HepG2 (cell line): Measurements from ENCODE around the gene AKR7A3. TPM values are rescaled to one million over a fixed set of nuclear protein-coding genes. Genes with fewer than 3 reads are reported as not detected.
A peak's percentile ranks its signal among the peaks of the same experiment; 100 is the strongest.

ENCODE experiments used
- CCDC6 ChIP-seq: sonication (generic); formaldehyde crosslinking; IDR thresholded peaks from 2 replicates; pipeline ENCODE4 v1.8.1; 2022; ENCODE audit warnings: mild to moderate bottlenecking, missing genetic modification reagents, moderate library complexity
- FOXA1 ChIP-seq, 2 experiments: fragments of 450-650 bp in 1 of 2; sonication (generic) in 1 of 2; formaldehyde crosslinking in 1 of 2; IDR thresholded peaks; 2 replicates each; pipeline versions ENCODE4 v1.4.0 to v1.6.1; 2016 to 2020; ENCODE audit warnings: missing genetic modification reagents in 1 of 2
- HIVEP1 ChIP-seq: sonication (generic); formaldehyde crosslinking; IDR thresholded peaks from 2 replicates; pipeline ENCODE4 v1.4.0; 2020; ENCODE audit warnings: mild to moderate bottlenecking, missing genetic modification reagents
- HMG20B ChIP-seq: conservative IDR thresholded peaks from 2 replicates; pipeline ENCODE4 v1.6.1; 2016; ENCODE audit warnings: missing genetic modification reagents, missing compliant biosample characterization
- IRF2 ChIP-seq: IDR thresholded peaks from 2 replicates; pipeline ENCODE4 v1.6.1; 2018; ENCODE audit warnings: missing genetic modification reagents, missing compliant biosample characterization
- KDM1A ChIP-seq: IDR thresholded peaks from 2 replicates; pipeline ENCODE4 v1.6.1; 2016; ENCODE audit warnings: missing compliant biosample characterization
- KDM6A ChIP-seq: IDR thresholded peaks from 2 replicates; pipeline ENCODE4 v1.6.1; 2016; ENCODE audit warnings: low read depth
- KMT2B ChIP-seq: IDR thresholded peaks from 2 replicates; pipeline ENCODE4 v1.6.1; 2016; ENCODE audit warnings: missing genetic modification reagents, missing compliant biosample characterization
- NFKBIZ ChIP-seq: IDR thresholded peaks from 2 replicates; pipeline ENCODE4 v1.6.1; 2018; ENCODE audit warnings: missing genetic modification reagents, missing compliant biosample characterization
- YEATS2 ChIP-seq: sonication (generic); formaldehyde crosslinking; IDR thresholded peaks from 2 replicates; pipeline ENCODE4 v1.4.0; 2020; ENCODE audit warnings: missing genetic modification reagents, borderline replicate concordance
- ZBTB8A ChIP-seq: sonication (generic); formaldehyde crosslinking; IDR thresholded peaks from 2 replicates; pipeline ENCODE4 v1.4.0; 2020; ENCODE audit warnings: mild to moderate bottlenecking, low read depth, missing genetic modification reagents, borderline replicate concordance
- ZFP36L1 ChIP-seq: sonication (generic); formaldehyde crosslinking; IDR thresholded peaks from 2 replicates; pipeline ENCODE4 v1.8.0; 2022; ENCODE audit warnings: mild to moderate bottlenecking, missing genetic modification reagents, moderate library complexity
- ZKSCAN1 ChIP-seq: fragments of 150-350 bp; IDR thresholded peaks from 2 replicates; pipeline ENCODE4 v1.6.1; 2014; ENCODE audit warnings: low read length
- ZNF101 ChIP-seq: sonication (generic); formaldehyde crosslinking; IDR thresholded peaks from 2 replicates; pipeline ENCODE4 v1.4.0; 2020; ENCODE audit warnings: mild to moderate bottlenecking, low read depth, missing genetic modification reagents, borderline replicate concordance
- ZNF24 ChIP-seq: fragments of 450-650 bp; IDR thresholded peaks from 2 replicates; pipeline ENCODE4 v1.6.1; 2017; ENCODE audit warnings: antibody characterized with exemption, mild to moderate bottlenecking
- ZNF282 ChIP-seq: fragments of 450-650 bp; IDR thresholded peaks from 2 replicates; pipeline ENCODE4 v1.6.1; 2018; ENCODE audit not compliant: partially characterized antibody
- ZNF33B ChIP-seq: sonication (generic); formaldehyde crosslinking; IDR thresholded peaks from 2 replicates; pipeline ENCODE4 v1.5.1; 2020; ENCODE audit warnings: mild to moderate bottlenecking, missing genetic modification reagents
- ZNF639 ChIP-seq: conservative IDR thresholded peaks from 2 replicates; pipeline ENCODE4 v1.6.1; 2018; ENCODE audit warnings: missing genetic modification reagents
- ZNF747 ChIP-seq: sonication (generic); formaldehyde crosslinking; IDR thresholded peaks from 2 replicates; pipeline ENCODE4 v1.8.1; 2023; ENCODE audit warnings: missing genetic modification reagents, mild to moderate bottlenecking, borderline replicate concordance
- ZSCAN31 ChIP-seq: sonication (generic); formaldehyde crosslinking; IDR thresholded peaks from 2 replicates; pipeline ENCODE4 v1.5.0; 2020; ENCODE audit warnings: low read depth, mild to moderate bottlenecking, missing genetic modification reagents
- polyA plus RNA-seq, 8 experiments: library from polyadenylated mRNA; depleted of rRNA in 3 of 8; stranded (reverse) in 7 of 8; unstranded in 1 of 8; fragments of >200 nt; fragmentation: Illumina TruSeq in 4 of 8; extraction: Trizol in 4 of 8; gene quantifications; 2 replicates each; pipeline versions ENCODE4 v1.2.1 to v1.2.3, GENCODE V29; 2011 to 2016; ENCODE audit warnings: low read depth in 4 of 8, missing spikeins in 1 of 8, mixed read lengths in 1 of 8; ENCODE audit not compliant: insufficient read depth in 1 of 8
- total RNA-seq, 5 experiments: library from RNA; depleted of rRNA; stranded (reverse); fragments of >200 nt; fragmentation: Illumina TruSeq; extraction: Trizol; gene quantifications; 2 replicates each; pipeline ENCODE4 v1.2.3, GENCODE V29; 2016; ENCODE audit warnings: low read depth in 1 of 5
- TF ChIP-seq, protein P1 (sequence below): sonication (generic); formaldehyde crosslinking; IDR thresholded peaks from 2 replicates; pipeline ENCODE4 v1.9.0; 2021; ENCODE audit warnings: mild to moderate bottlenecking, missing genetic modification reagents

The AKR7A3 gene
- total and polyA plus RNA-seq, 2 of the 13 experiments (the other 11 are each of a cell fraction or from before 2014, with no cell fraction given), result 0.58 to 1.00 TPM

DNA sequence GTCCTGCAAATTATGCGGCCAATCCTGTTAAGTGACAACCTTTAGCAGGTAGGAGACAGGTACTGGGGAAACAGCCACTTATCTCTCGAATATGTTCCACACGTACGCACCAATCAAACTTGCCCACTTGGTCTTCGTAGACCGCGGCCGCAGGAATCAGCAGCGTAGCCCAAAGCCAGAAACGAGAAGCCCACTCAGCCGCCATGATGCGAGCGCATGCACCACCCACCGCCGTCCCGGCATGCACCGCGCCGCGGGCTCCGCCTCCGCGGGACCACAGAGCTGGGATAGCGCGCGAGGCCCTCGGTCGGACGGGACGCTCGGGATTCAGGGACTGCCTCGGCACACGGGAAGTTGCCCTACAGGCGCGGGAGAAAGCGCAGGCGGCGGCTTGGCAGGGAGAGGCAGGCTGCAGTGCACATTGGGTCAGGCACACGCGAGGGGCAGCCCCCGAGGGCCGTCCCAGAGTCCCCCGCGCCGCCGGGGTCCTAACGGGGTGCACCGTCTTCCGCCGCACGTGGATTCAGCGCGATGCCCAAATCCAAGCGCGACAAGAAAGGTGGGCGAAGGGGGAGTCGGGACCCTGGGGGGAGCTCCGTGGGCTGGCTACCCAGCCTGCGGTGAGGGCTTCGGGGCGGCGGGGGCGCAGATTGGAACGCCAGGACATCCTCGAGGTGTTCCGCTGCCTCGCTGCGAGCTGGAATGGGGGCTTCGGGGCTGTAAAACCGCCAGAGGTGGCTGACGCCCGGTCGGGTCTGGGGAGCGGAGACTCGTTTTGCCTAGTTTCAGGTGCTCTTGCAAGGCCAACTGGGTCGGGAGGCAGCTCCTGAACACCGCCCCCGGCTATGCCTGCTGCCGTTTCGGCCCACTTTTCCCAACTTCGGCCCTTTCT is 37.0 kb downstream of the AKR7A3 start, which contains the start of the genes EMC1 and MRTO4 (continued):
- TF ChIP-seq CCDC6 (CRISPR knock-in tag) (peak; percentile 55; the same call in 1 of the 2 replicates), ZNF747 (CRISPR knock-in tag) (0 out of 2 replicates have a peak, but pooled peaks have one; percentile 40), KDM1A (no peak), HMG20B (CRISPR knock-in tag) (no peak), YEATS2 (CRISPR knock-in tag) (peak; percentile 94), ZBTB8A (no peak; the same call in 1 of the 2 replicates), KDM6A (CRISPR knock-in tag) (no peak), ZKSCAN1 (no peak), ZNF24 (no peak), NFKBIZ (CRISPR knock-in tag) (0 out of 2 replicates have a peak, but pooled peaks have one; percentile 25), FOXA1 (IDR thresholded peaks at IDR 0.05) (no peak), FOXA1 (CRISPR knock-in tag; IDR thresholded peaks at IDR 0.05) (no peak), ZSCAN31 (peak; percentile 60; the same call in 1 of the 2 replicates), ZNF639 (CRISPR knock-in tag) (peak; percentile 78; the same call in 1 of the 2 replicates), ZNF282 (no peak), ZNF101 (CRISPR knock-in tag) (no peak), ZFP36L1 (CRISPR knock-in tag) (no peak), ZNF33B (CRISPR knock-in tag) (peak; percentile 96), IRF2 (peak; percentile 74; the same call in 1 of the 2 replicates), HIVEP1 (CRISPR knock-in tag) (peak; percentile 88), KMT2B (CRISPR knock-in tag) (peak; percentile 93)
- TF ChIP-seq, protein P1, sequence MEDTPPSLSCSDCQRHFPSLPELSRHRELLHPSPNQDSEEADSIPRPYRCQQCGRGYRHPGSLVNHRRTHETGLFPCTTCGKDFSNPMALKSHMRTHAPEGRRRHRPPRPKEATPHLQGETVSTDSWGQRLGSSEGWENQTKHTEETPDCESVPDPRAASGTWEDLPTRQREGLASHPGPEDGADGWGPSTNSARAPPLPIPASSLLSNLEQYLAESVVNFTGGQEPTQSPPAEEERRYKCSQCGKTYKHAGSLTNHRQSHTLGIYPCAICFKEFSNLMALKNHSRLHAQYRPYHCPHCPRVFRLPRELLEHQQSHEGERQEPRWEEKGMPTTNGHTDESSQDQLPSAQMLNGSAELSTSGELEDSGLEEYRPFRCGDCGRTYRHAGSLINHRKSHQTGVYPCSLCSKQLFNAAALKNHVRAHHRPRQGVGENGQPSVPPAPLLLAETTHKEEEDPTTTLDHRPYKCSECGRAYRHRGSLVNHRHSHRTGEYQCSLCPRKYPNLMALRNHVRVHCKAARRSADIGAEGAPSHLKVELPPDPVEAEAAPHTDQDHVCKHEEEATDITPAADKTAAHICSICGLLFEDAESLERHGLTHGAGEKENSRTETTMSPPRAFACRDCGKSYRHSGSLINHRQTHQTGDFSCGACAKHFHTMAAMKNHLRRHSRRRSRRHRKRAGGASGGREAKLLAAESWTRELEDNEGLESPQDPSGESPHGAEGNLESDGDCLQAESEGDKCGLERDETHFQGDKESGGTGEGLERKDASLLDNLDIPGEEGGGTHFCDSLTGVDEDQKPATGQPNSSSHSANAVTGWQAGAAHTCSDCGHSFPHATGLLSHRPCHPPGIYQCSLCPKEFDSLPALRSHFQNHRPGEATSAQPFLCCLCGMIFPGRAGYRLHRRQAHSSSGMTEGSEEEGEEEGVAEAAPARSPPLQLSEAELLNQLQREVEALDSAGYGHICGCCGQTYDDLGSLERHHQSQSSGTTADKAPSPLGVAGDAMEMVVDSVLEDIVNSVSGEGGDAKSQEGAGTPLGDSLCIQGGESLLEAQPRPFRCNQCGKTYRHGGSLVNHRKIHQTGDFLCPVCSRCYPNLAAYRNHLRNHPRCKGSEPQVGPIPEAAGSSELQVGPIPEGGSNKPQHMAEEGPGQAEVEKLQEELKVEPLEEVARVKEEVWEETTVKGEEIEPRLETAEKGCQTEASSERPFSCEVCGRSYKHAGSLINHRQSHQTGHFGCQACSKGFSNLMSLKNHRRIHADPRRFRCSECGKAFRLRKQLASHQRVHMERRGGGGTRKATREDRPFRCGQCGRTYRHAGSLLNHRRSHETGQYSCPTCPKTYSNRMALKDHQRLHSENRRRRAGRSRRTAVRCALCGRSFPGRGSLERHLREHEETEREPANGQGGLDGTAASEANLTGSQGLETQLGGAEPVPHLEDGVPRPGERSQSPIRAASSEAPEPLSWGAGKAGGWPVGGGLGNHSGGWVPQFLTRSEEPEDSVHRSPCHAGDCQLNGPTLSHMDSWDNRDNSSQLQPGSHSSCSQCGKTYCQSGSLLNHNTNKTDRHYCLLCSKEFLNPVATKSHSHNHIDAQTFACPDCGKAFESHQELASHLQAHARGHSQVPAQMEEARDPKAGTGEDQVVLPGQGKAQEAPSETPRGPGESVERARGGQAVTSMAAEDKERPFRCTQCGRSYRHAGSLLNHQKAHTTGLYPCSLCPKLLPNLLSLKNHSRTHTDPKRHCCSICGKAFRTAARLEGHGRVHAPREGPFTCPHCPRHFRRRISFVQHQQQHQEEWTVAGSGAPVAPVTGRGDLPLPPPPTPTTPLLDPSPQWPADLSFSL (CRISPR knock-in tag), result peak; percentile 37; the same call in 1 of the 2 replicates
